GM03348 (cell line): Measurements from ENCODE around the gene RANBP3L.
"Not testable (repeated sequence)": the region's sequence is repeated elsewhere in the genome, so short reads cannot be mapped to it uniquely, and the experiment has no call there.

Source experiments
- DNase-seq: peaks from one replicate; pipeline ENCODE4 v3.0.0; 2012; ENCODE audit warnings: low spot score

The RANBP3L gene

GRCh38 chr5:36206913-36207312 lies 94.8 kb downstream of the RANBP3L start:
- DNase-seq = no peak

- DNase-seq = no peak
Measured at GRCh38 chr5:36205329-36205728, 96.4 kb downstream of the RANBP3L start.

GRCh38 chr5:36202521-36202961 lies 99.2 kb downstream of the RANBP3L start:
- peak; percentile 7 for DNase-seq

- no peak for DNase-seq
Measured at GRCh38 chr5:36200513-36200912, 101.2 kb downstream of the RANBP3L start.

GRCh38 chr5:36199620-36200019 lies 102.1 kb downstream of the RANBP3L start:
- DNase-seq = peak; percentile 9

- not testable (repeated sequence) for DNase-seq
Measured at GRCh38 chr5:36198783-36199182, 102.9 kb downstream of the RANBP3L start.
